GM13977 (cell line): ENCODE results near the gene CLRN2.

Source experiments
- DNase-seq: peaks from one replicate; pipeline ENCODE4 v3.0.0; 2012; ENCODE audit warnings: low spot score
- in situ Hi-C: fragments of 300-500 bp; cut with MboI; formaldehyde crosslinking; loops from one replicate; pipeline ENCODE4 v1.12.0; 2022; ENCODE audit warnings: low sequenced_read_pairs, low pct_unique_long_range_greater_than_20kb, mixed read lengths, inconsistent platforms; ENCODE audit not compliant: unreplicated experiment
- TF ChIP-seq, protein P1 (sequence below): IDR thresholded peaks from 2 replicates; pipeline ENCODE4 v1.5.1; 2012; ENCODE audit warnings: mild to moderate bottlenecking, control low read depth; ENCODE audit not compliant: insufficient read depth; ENCODE audit errors: extremely low read depth, missing control alignments

Gene CLRN2

DNA sequence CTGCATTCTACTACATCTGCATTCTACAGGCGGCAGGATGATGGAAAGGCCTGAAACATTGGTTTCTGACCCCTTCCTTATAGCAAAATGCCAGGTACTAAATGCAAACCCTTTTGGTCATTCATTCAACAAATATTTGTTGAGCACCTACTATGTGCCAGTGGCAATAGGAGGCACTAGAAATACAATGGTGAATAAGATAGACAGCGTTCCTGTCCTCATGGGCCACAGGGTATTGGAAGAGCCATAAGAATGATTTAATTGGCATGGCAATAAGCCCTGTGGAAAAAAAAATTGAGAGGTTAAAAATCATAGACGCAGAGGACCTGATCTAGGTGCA, 44.7 kb downstream of the CLRN2 start:
- in situ Hi-C loops = loop anchor here (10.0 to 25.0 kb wide), 2 partner anchors 245 to 478 kb away; no protein-coding TSS in a partner anchor
- DNase-seq = no peak

GRCh38 chr4:17560065-17560673, 45.2 kb downstream of the CLRN2 start:
- in situ Hi-C loops = loop anchor here (25.0 kb wide), 1 partner anchor 477 kb away; no protein-coding TSS in a partner anchor
- TF ChIP-seq, protein P1, sequence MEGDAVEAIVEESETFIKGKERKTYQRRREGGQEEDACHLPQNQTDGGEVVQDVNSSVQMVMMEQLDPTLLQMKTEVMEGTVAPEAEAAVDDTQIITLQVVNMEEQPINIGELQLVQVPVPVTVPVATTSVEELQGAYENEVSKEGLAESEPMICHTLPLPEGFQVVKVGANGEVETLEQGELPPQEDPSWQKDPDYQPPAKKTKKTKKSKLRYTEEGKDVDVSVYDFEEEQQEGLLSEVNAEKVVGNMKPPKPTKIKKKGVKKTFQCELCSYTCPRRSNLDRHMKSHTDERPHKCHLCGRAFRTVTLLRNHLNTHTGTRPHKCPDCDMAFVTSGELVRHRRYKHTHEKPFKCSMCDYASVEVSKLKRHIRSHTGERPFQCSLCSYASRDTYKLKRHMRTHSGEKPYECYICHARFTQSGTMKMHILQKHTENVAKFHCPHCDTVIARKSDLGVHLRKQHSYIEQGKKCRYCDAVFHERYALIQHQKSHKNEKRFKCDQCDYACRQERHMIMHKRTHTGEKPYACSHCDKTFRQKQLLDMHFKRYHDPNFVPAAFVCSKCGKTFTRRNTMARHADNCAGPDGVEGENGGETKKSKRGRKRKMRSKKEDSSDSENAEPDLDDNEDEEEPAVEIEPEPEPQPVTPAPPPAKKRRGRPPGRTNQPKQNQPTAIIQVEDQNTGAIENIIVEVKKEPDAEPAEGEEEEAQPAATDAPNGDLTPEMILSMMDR = no peak

More for the DNA sequence above, 44.7 kb downstream of the CLRN2 start:
- TF ChIP-seq, protein P1 = no peak

DNA sequence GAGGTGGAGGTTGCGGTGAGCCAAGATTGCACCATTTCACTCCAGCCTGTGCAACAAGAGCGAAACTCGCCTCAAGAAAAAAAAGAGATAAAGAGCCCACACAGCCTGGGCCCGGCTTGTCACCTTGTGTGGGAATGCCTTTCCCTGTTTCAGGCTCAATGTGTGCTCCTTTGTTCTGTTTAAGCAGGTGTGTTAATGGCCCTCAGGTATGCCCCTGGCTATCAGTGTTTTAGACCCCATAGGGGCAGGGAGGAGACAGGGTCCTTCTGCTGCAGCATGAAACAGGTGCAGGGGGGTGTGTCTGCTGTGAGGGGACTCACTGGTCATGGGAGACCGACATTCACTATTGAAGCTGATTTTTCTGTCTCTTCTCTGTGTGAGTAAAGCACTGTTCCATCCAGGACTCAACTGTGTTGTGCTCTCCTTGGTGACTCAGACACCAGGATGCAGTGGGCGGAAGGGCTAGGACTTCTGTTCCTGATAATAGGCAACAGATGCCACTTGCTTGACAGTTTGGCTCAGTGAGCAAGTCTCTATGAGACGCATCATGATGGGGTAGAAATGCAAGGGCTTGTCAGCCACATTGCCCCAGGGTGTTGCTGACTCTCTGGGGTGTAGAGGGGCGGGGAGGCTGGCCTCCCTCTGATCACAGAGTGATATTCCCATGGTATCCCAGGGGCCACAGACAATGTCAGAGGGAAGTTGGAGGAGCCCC, 46.4 kb downstream of the CLRN2 start:
- in situ Hi-C loops = loop anchor here (25.0 kb wide), 1 partner anchor 476 kb away; no protein-coding TSS in a partner anchor
- DNase-seq = no peak
- TF ChIP-seq, protein P1 = no peak

More at GRCh38 chr4:17560065-17560673, 45.2 kb downstream of the CLRN2 start:
- no peak for DNase-seq

- DNase-seq = no peak
- in situ Hi-C loops = loop anchor here (25.0 kb wide), 1 partner anchor 475 kb away; no protein-coding TSS in a partner anchor
- TF ChIP-seq, protein P1 = peak; percentile 29
Observed at GRCh38 chr4:17562157-17562556, 47.2 kb downstream of the CLRN2 start.

DNA sequence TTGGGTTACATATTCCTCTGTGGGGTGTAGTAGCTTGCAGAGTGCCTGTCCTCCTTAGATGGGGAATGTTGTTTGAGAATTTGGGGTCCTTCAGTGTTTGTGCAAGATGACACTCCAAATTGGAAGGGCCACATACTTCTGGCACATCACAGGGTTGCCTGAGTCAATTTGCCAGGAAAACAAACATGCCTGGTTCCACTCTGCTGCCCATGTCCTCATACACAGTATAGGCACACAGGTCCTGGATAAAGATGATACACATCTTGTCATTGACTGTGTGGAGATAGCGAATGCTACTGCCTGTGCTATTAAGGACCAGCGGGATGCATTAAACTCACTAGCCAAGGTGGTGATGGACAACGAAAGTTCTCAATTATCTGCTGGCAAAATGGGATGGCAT, 50.9 kb downstream of the CLRN2 start:
- in situ Hi-C loops = loop anchor here (25.0 kb wide), 1 partner anchor 471 kb away; no protein-coding TSS in a partner anchor
- DNase-seq = no peak
- TF ChIP-seq, protein P1 = no peak

- no peak for DNase-seq
- in situ Hi-C loops = loop anchor here (25.0 kb wide), 1 partner anchor 470 kb away; no protein-coding TSS in a partner anchor
- TF ChIP-seq, protein P1 = no peak
Observed at GRCh38 chr4:17567271-17567670, 52.3 kb downstream of the CLRN2 start.
